CD4-positive, alpha-beta T cell (primary cell): ENCODE measurements around the gene LHX4. TPM values are rescaled to one million over a fixed set of nuclear protein-coding genes. Genes with fewer than 3 reads are reported as not detected.
"Not testable (repeated sequence)": the region's sequence is repeated elsewhere in the genome, so short reads cannot be mapped to it uniquely, and the experiment has no call there.

Experiments
- ATAC-seq: fragments of 200-7000 bp; cut with Tn5 transposase; one replicate; pipeline ENCODE4 v1.10.0; 2022; ENCODE audit warnings: mild to moderate bottlenecking; ENCODE audit not compliant: poor library complexity
- CTCF ChIA-PET: fragments of 350-600 bp; sonication (Branson Sonifier 250); formaldehyde crosslinking; loops from one replicate; lab custom pipeline; 2021; ENCODE audit warnings: antibody characterized with exemption, inconsistent platforms; lab: Charles Lee
- POLR2A ChIA-PET: fragments of 350-600 bp; sonication (Branson Sonifier 250); formaldehyde crosslinking; loops from one replicate; lab custom pipeline; 2021; ENCODE audit warnings: antibody characterized with exemption, inconsistent platforms; lab: Charles Lee
- DNase-seq, 14 experiments: peaks; one replicate each; pipeline ENCODE4 v3.0.0-alpha.2; 2013 to 2020; ENCODE audit warnings: mixed read lengths in 2 of 14
- H3K27ac ChIP-seq, 2 donors: one replicate each; pipeline versions ENCODE4 v1.5.1 to v1.7.0; 2013; ENCODE audit warnings: low read length in 2 of 2, low read depth in 1 of 2, mild to moderate bottlenecking in 1 of 2
- H3K27me3 ChIP-seq, 2 experiments: 1 replicate in 1 of 2; 2 replicates in 1 of 2; pipeline versions ENCODE4 v1.6.1 to v1.7.0; 2013; ENCODE audit warnings: low read length in 2 of 2, control low read depth in 1 of 2, mild to moderate bottlenecking in 1 of 2, moderate library complexity in 1 of 2; ENCODE audit not compliant: insufficient read depth in 2 of 2, control insufficient read depth in 1 of 2
- H3K36me3 ChIP-seq: one replicate; pipeline ENCODE4 v1.6.1; 2013; ENCODE audit warnings: low read length, control low read depth; ENCODE audit not compliant: insufficient read depth
- H3K4me1 ChIP-seq: one replicate; pipeline ENCODE4 v1.6.1; 2013; ENCODE audit warnings: low read length, control low read depth; ENCODE audit not compliant: insufficient read depth
- H3K4me3 ChIP-seq: one replicate; pipeline ENCODE4 v1.5.1; 2013; ENCODE audit warnings: mild to moderate bottlenecking, low read length, moderate library complexity
- H3K9me3 ChIP-seq, 2 experiments: 1 replicate in 1 of 2; 2 replicates in 1 of 2; pipeline versions ENCODE4 v1.6.1 to v1.7.0; 2013; ENCODE audit warnings: low read length in 2 of 2, mild to moderate bottlenecking in 2 of 2, control low read depth in 1 of 2, moderate library complexity in 1 of 2; ENCODE audit not compliant: control insufficient read depth in 1 of 2, insufficient read depth in 1 of 2
- H3K27ac Mint-ChIP-seq: one replicate; pipeline ENCODE4 v1.8.0; 2020; ENCODE audit warnings: mixed read lengths
- H3K27me3 Mint-ChIP-seq: one replicate; pipeline ENCODE4 v1.8.0; 2021; ENCODE audit warnings: mixed read lengths
- H3K36me3 Mint-ChIP-seq: one replicate; pipeline ENCODE4 v1.8.0; 2021; ENCODE audit warnings: low read depth, mixed read lengths
- H3K4me1 Mint-ChIP-seq: one replicate; pipeline ENCODE4 v1.8.0; 2021; ENCODE audit warnings: low read depth, mixed read lengths
- H3K4me3 Mint-ChIP-seq: one replicate; pipeline ENCODE4 v1.8.0; 2020; ENCODE audit warnings: mild to moderate bottlenecking, mixed read lengths
- H3K9me3 Mint-ChIP-seq: one replicate; pipeline ENCODE4 v1.8.0; 2020; ENCODE audit warnings: mixed read lengths
- CTCF ChIP-seq: fragments of 200-600 bp; IDR thresholded peaks from one replicate; pipeline ENCODE4 v1.8.0; 2022; ENCODE audit warnings: antibody characterized with exemption, mild to moderate bottlenecking
- intact Hi-C, 2 experiments: fragments of 100-400 bp; cut with DNase I in 1 of 2; cut with micrococcal nuclease in 1 of 2; formaldehyde crosslinking; loops; one replicate each; pipeline versions ENCODE4 v1.15.1 to v1.9.0; 2023 to 2025; cut with DNase I, micrococcal nuclease
- total RNA-seq, 174 experiments: library from RNA in 2 of 174; stranded (reverse) in 2 of 174; gene quantifications; one replicate each; pipeline ENCODE4 v1.2.3 and lab custom pipeline; 2021 to 2026

LHX4 gene
- total RNA-seq, 2 experiments from 2014 or later, result 0.03 TPM; not detected in 1

GRCh38 chr1:180201451-180202200 is 28.4 kb upstream of the LHX4 start:
- Histone ChIP-seq H3K4me3 (no peak overlapping the region), H3K27me3 (no peaks in the 10 kb centered on the region), H3K36me3 (peaks cover 2% of the 10 kb centered on the region), H3K4me1 (no peaks in the 10 kb centered on the region), H3K9me3 (no peaks in the 10 kb centered on the region), H3K27ac (no peak overlapping the region)
- CTCF ChIA-PET, result interaction anchor here (0.6 kb wide), 1 partner anchor 1090 kb away, joined by 3 read pairs; no protein-coding TSS in a partner anchor
- H3K27me3 Mint-ChIP-seq, result no peaks in the 10 kb centered on the region
- ATAC-seq, result no peak
- POLR2A ChIA-PET, result no interaction called here
- TF ChIP-seq CTCF, result no peak
- H3K4me1 Mint-ChIP-seq, result no peaks in the 10 kb centered on the region
- no peak overlapping the region for H3K4me3 Mint-ChIP-seq
- no peak overlapping the region for H3K27ac Mint-ChIP-seq
- no peak for DNase-seq
- intact Hi-C loops, result no loop called here
- no peaks in the 10 kb centered on the region for H3K9me3 Mint-ChIP-seq
- H3K36me3 Mint-ChIP-seq, result peaks cover 10% of the 10 kb centered on the region

GRCh38 chr1:180202588-180202987 is 27.5 kb upstream of the LHX4 start:
- H3K27me3 Mint-ChIP-seq, H3K4me1 Mint-ChIP-seq, H3K27ac Mint-ChIP-seq, ATAC-seq, H3K9me3 Mint-ChIP-seq, H3K4me3 Mint-ChIP-seq, H3K9me3 ChIP-seq, H3K27me3 ChIP-seq, H3K36me3 ChIP-seq, POLR2A ChIA-PET, H3K4me3 ChIP-seq, H3K27ac ChIP-seq, H3K36me3 Mint-ChIP-seq, H3K4me1 ChIP-seq, DNase-seq, intact Hi-C loops: not testable (repeated sequence)
- CTCF ChIA-PET, result interaction anchor here (0.6 kb wide), 1 partner anchor 1089 kb away, joined by 3 read pairs; no protein-coding TSS in a partner anchor

- Histone ChIP-seq H3K9me3 (no peaks in the 10 kb centered on the region), H3K27me3 (no peaks in the 10 kb centered on the region), H3K4me3 (no peak overlapping the region), H3K27ac (no peak overlapping the region), H3K36me3 (no peaks in the 10 kb centered on the region), H3K4me1 (no peaks in the 10 kb centered on the region)
- Mint-ChIP-seq H3K9me3 (no peaks in the 10 kb centered on the region), H3K27me3 (no peaks in the 10 kb centered on the region), H3K27ac (no peak overlapping the region), H3K4me1 (no peaks in the 10 kb centered on the region), H3K36me3 (no peaks in the 10 kb centered on the region), H3K4me3 (no peak overlapping the region)
- DNase-seq (no peak), ATAC-seq (no peak)
- CTCF ChIA-PET, result no interaction called here
- intact Hi-C loops, result no loop called here
- POLR2A ChIA-PET, result no interaction called here
- no peak for TF ChIP-seq CTCF
Measured at GRCh38 chr1:180204231-180204630, 25.8 kb upstream of the LHX4 start.
